Measurements from ENCODE around the gene CCDC89. TPM values are rescaled to one million over a fixed set of nuclear protein-coding genes. Genes with fewer than 3 reads are reported as not detected.

Gene CCDC89
- total RNA-seq, 4 donors from 2014 or later = 1.7 to 3.4 (median 1.7) TPM

DNA sequence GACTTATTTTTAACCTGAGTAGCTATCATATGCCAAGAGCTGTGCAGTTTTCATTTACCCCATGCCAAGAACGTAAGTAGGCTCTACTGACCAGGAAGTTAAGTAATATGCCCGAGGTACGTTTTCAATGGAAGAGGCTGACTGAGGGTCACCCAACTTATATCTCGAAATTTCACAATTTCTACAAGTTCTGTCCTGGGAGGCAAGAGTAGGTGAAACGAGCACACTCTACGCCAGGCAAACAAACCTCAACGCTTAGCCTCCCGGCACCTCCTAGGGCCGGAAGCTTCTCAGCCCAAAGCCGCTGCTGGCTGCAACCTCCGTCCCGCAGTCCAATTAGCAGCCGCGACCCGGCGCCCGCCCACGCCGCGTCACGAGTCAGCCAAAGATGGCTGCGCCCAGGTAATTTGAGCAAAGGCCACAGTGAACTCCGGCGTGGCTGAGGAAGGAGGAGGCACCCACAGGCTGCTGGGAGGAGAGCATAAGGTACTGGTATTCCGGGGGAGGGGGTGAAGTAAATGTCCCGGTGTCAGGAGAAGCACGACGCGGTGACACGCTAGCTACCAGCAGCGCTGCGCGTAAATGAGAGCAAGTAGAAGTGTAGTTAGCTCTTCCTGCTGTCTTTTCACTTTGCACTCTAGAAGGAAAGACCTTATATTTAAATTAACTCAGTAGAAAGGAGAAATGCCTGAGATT is 38.2 kb downstream of the CCDC89 start, which contains the start of gene TMEM126A:
Gene TMEM126A, plus strand, starts transcription at position 364 of the 696 bp plus-strand sequence. CDS start 2,289 bp downstream, outside the sequence.
- Histone ChIP-seq H3K27me3 (no peaks in the 10 kb centered on the region), H3K4me1 (peaks cover 0 to 25% (median 9%) of the 10 kb centered on the region in 3 donors), H3K36me3 (peaks cover 0 to 12% of the 10 kb centered on the region in 2 donors), H3K27ac (peak within 1 kb of the TSS; percentile 78 to 87 (median 84)), H3K9me3 (no peaks in the 10 kb centered on the region), H3K4me3 (peak within 1 kb of the TSS; percentile 61 to 96)
- WGBS, 2 donors (ENCODE audit: low coverage in 1 of 2) = 0 to 1% methylated on average over 9 to 13 of the region's 33 CpGs
- ATAC-seq = peak; percentile 98
- TF ChIP-seq, protein P1, sequence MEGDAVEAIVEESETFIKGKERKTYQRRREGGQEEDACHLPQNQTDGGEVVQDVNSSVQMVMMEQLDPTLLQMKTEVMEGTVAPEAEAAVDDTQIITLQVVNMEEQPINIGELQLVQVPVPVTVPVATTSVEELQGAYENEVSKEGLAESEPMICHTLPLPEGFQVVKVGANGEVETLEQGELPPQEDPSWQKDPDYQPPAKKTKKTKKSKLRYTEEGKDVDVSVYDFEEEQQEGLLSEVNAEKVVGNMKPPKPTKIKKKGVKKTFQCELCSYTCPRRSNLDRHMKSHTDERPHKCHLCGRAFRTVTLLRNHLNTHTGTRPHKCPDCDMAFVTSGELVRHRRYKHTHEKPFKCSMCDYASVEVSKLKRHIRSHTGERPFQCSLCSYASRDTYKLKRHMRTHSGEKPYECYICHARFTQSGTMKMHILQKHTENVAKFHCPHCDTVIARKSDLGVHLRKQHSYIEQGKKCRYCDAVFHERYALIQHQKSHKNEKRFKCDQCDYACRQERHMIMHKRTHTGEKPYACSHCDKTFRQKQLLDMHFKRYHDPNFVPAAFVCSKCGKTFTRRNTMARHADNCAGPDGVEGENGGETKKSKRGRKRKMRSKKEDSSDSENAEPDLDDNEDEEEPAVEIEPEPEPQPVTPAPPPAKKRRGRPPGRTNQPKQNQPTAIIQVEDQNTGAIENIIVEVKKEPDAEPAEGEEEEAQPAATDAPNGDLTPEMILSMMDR (IDR thresholded peaks at IDR 0.05) = no peak
- TF ChIP-seq POLR2AphosphoS5 (IDR thresholded peaks at IDR 0.05) = peak; percentile 82
- peak; percentile 47 to 60 for TF ChIP-seq POLR2A (IDR thresholded peaks at IDR 0.05)

DNA sequence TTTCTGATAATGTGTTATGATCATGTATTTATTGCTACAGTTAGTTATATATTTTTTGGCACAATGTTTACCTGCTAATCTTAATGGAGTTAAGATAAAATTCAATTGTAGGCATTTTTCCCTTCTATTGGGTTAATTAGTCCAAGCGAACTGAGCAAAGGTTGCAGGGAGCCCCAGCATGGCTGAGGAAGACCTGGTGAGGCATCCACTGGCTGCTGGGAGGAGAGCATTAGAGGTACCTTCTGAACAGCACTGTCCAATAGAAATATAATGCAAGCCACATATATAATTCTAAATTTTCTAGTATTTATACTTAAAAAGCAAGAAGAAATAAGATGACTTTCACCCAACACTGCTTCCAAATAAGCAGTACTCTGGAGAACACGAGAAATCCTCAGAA is 38.9 kb downstream of the CCDC89 start:
- H3K9me3 ChIP-seq = no peaks in the 10 kb centered on the region
- no peak for ATAC-seq
- 21 to 32% methylated on average over 2 of the region's 2 CpGs for WGBS, 2 donors (ENCODE audit: low coverage in 1 of 2)
- no peaks in the 10 kb centered on the region for H3K27me3 ChIP-seq
- peak overlapping the region; percentile 78 to 87 (median 84) for H3K27ac ChIP-seq
- TF ChIP-seq POLR2AphosphoS5 (IDR thresholded peaks at IDR 0.05) = no peak
- no peak for TF ChIP-seq EP300 (IDR thresholded peaks at IDR 0.05)
- no peak for TF ChIP-seq POLR2A (IDR thresholded peaks at IDR 0.05)
- TF ChIP-seq, protein P1 (IDR thresholded peaks at IDR 0.05) = no peak
- peak overlapping the region; percentile 61 to 96 for H3K4me3 ChIP-seq
- peaks cover 0 to 25% (median 9%) of the 10 kb centered on the region in 3 donors for H3K4me1 ChIP-seq
- H3K36me3 ChIP-seq = peaks cover 0 to 11% of the 10 kb centered on the region in 2 donors

DNA sequence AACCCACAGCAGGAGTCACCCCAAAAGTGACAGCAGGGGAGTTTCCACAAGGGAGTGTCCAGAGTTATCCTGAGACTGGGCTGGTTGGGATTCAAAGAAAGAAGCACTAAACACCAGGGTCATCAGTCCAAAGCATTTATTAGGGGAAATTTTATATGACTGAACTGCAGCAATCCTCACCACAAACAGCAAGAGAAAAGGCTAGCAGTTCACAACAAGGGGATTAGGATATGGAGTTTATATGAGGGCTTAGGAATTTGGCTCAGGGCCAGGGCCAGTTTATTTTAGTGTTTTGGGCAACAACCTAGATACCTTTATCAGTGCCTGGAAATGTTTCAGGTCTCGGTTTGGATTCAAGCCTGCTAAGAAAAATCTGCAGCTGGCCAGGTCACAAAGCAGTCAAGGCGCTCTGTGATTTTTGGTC is 42.8 kb downstream of the CCDC89 start:
- ATAC-seq = no peak
- TF ChIP-seq POLR2AphosphoS5 (IDR thresholded peaks at IDR 0.05) (no peak), POLR2A (IDR thresholded peaks at IDR 0.05) (no peak), EP300 (IDR thresholded peaks at IDR 0.05) (no peak)
- TF ChIP-seq, protein P1 (IDR thresholded peaks at IDR 0.05) = no peak
- no peak overlapping the region for H3K27ac ChIP-seq
- peaks cover 0 to 11% (median 0%) of the 10 kb centered on the region in 3 donors for H3K4me1 ChIP-seq
- no peaks in the 10 kb centered on the region for H3K27me3 ChIP-seq
- H3K4me3 ChIP-seq = no peak overlapping the region
- H3K36me3 ChIP-seq = peaks cover 0 to 9% of the 10 kb centered on the region in 2 donors
- WGBS, 2 donors (ENCODE audit: low coverage in 1 of 2) = 0 to 20% methylated on average over 1 of the region's 2 CpGs
- no peaks in the 10 kb centered on the region for H3K9me3 ChIP-seq

DNA sequence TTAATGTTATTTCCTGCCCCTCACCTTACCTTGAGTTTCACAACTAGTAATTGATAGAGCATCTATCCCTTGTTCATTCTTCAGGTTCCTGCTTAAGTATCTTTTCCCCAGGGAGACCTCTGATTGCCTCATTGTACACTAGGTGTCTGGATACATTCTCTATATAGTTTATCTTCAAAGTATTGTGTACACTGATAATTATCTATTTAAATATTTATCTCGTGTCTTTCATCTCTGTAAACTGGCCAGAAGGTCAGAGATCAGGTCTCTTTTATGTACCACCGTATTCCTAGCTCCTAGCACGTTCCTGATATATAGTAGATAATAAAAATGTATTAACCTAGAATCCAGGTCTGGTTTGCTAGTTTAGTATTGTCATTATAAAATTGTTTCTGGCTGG is 51.2 kb downstream of the CCDC89 start:
- 63 to 89% methylated on average over 3 of the region's 3 CpGs for WGBS, 2 donors (ENCODE audit: low coverage in 1 of 2)
- Histone ChIP-seq H3K27me3 (no peaks in the 10 kb centered on the region), H3K27ac (no peak overlapping the region), H3K9me3 (no peaks in the 10 kb centered on the region), H3K4me3 (no peak overlapping the region), H3K36me3 (peaks cover 6 to 71% of the 10 kb centered on the region in 2 donors), H3K4me1 (peaks cover 0 to 14% (median under 1%) of the 10 kb centered on the region in 3 donors)
- TF ChIP-seq POLR2AphosphoS5 (IDR thresholded peaks at IDR 0.05) = no peak
- TF ChIP-seq POLR2A (IDR thresholded peaks at IDR 0.05) = no peak
- TF ChIP-seq EP300 (IDR thresholded peaks at IDR 0.05) = no peak
- TF ChIP-seq, protein P1 (IDR thresholded peaks at IDR 0.05) = no peak
- ATAC-seq = no peak

Other genes with a start within 250 kb of the CCDC89 start
- 10 to 100 TPM; 11.0 to 34.2 (median 19.8) TPM for gene DLG2, start 58.9 kb downstream of the CCDC89 start, total RNA-seq
- 10 to 100 TPM; 40.2 to 63.2 (median 47.0) TPM for gene TMEM126B, start 57.6 kb downstream of the CCDC89 start, total RNA-seq
- gene TMEM126A, start 38.2 kb downstream of the CCDC89 start, total RNA-seq = 10 to 100 TPM; 17.3 to 33.9 (median 26.2) TPM
- 10 to 100 TPM; 27.4 to 96.0 (median 46.0) TPM for gene CREBZF, start 21.1 kb downstream of the CCDC89 start, total RNA-seq
- gene SYTL2, start 124.9 kb upstream of the CCDC89 start, total RNA-seq = 10 to 100 TPM in 2 of 4 donors, 1 to 10 TPM in 2; 4.7 to 23.6 (median 8.4) TPM
- not detected for gene CCDC83, start 169.2 kb upstream of the CCDC89 start, total RNA-seq